KMS-11 (cell line): ENCODE results near the gene CLN5.

ENCODE experiments used
- H2AFZ ChIP-seq: fragments of 200-600 bp; sonication (generic); 2 replicates; pipeline ENCODE4 v1.6.1; 2016; ENCODE audit warnings: antibody characterized with exemption, mixed run types, low read depth
- H3K27ac ChIP-seq: fragments of 200-600 bp; sonication (generic); 2 replicates; pipeline ENCODE4 v1.6.1; 2016; ENCODE audit warnings: mild to moderate bottlenecking, mixed run types
- H3K27me3 ChIP-seq: fragments of 200-600 bp; sonication (generic); 2 replicates; pipeline ENCODE4 v1.6.1; 2017; ENCODE audit warnings: mild to moderate bottlenecking, low read depth, mixed run types, moderate library complexity; ENCODE audit not compliant: insufficient read depth
- H3K36me3 ChIP-seq: fragments of 200-600 bp; sonication (generic); 2 replicates; pipeline ENCODE4 v1.6.1; 2017; ENCODE audit warnings: mild to moderate bottlenecking, mixed run types; ENCODE audit not compliant: insufficient read depth
- H3K4me1 ChIP-seq: fragments of 200-600 bp; sonication (generic); 2 replicates; pipeline ENCODE4 v1.6.1; 2016; ENCODE audit warnings: mild to moderate bottlenecking, low read depth, mixed run types; ENCODE audit not compliant: poor library complexity, severe bottlenecking
- H3K4me2 ChIP-seq: fragments of 200-600 bp; sonication (generic); 2 replicates; pipeline ENCODE4 v1.7.0; 2016; ENCODE audit warnings: mild to moderate bottlenecking, mixed run types
- H3K4me3 ChIP-seq: fragments of 200-600 bp; sonication (generic); IDR thresholded peaks from 2 replicates; pipeline ENCODE4 v1.6.1; 2017; ENCODE audit warnings: low read depth, low read length, mixed read lengths; ENCODE audit not compliant: insufficient read depth
- H3K79me2 ChIP-seq: fragments of 200-600 bp; sonication (generic); 2 replicates; pipeline ENCODE4 v1.6.1; 2016; ENCODE audit warnings: low read depth, mixed run types; ENCODE audit not compliant: insufficient read depth
- H3K9ac ChIP-seq: fragments of 200-600 bp; sonication (generic); 2 replicates; pipeline ENCODE4 v1.6.1; 2016; ENCODE audit warnings: mild to moderate bottlenecking, mixed run types
- H4K20me1 ChIP-seq: fragments of 200-600 bp; sonication (generic); 2 replicates; pipeline ENCODE4 v1.6.1; 2016; ENCODE audit warnings: mild to moderate bottlenecking, mixed run types; ENCODE audit not compliant: insufficient read depth
- CTCF ChIP-seq: fragments of 200-600 bp; sonication (generic); conservative IDR thresholded peaks from 2 replicates; pipeline ENCODE4 v1.6.1; 2017; ENCODE audit warnings: low read depth, mild to moderate bottlenecking, antibody characterized with exemption, low read length, moderate library complexity, mixed read lengths

The CLN5 gene

GRCh38 chr13:76967031-76967430 lies 24.9 kb upstream of the CLN5 start:
- Histone ChIP-seq H2AFZ (no peak overlapping the region), H3K27me3 (no peaks in the 10 kb centered on the region), H3K4me1 (no peaks in the 10 kb centered on the region), H3K79me2 (no peaks in the 10 kb centered on the region), H3K27ac (no peak overlapping the region), H3K36me3 (no peaks in the 10 kb centered on the region), H3K4me3 (no peak overlapping the region), H4K20me1 (no peaks in the 10 kb centered on the region), H3K4me2 (no peak overlapping the region), H3K9ac (no peak overlapping the region)
- no peak for TF ChIP-seq CTCF

- Histone ChIP-seq H3K4me3 (no peak overlapping the region), H3K36me3 (no peaks in the 10 kb centered on the region), H2AFZ (no peak overlapping the region), H3K79me2 (no peaks in the 10 kb centered on the region), H3K27me3 (no peaks in the 10 kb centered on the region), H3K27ac (no peak overlapping the region), H4K20me1 (no peaks in the 10 kb centered on the region), H3K9ac (no peak overlapping the region), H3K4me2 (no peak overlapping the region), H3K4me1 (no peaks in the 10 kb centered on the region)
- TF ChIP-seq CTCF, result no peak
These were observed 23.8 kb upstream of the CLN5 start for GRCh38 chr13:76968041-76968440.

- Histone ChIP-seq H3K79me2 (no peaks in the 10 kb centered on the region), H3K27ac (no peak overlapping the region), H3K4me3 (no peak overlapping the region), H3K4me2 (no peak overlapping the region), H4K20me1 (no peaks in the 10 kb centered on the region), H3K4me1 (no peaks in the 10 kb centered on the region), H3K36me3 (no peaks in the 10 kb centered on the region), H2AFZ (no peak overlapping the region), H3K9ac (no peak overlapping the region), H3K27me3 (no peaks in the 10 kb centered on the region)
- TF ChIP-seq CTCF, result no peak
These were observed 22.2 kb upstream of the CLN5 start for GRCh38 chr13:76969488-76970365.

GRCh38 chr13:76971215-76971614 lies 20.7 kb upstream of the CLN5 start:
- H3K79me2 ChIP-seq, result no peaks in the 10 kb centered on the region

More at GRCh38 chr13:76971215-76971614, 20.7 kb upstream of the CLN5 start:
- Histone ChIP-seq H2AFZ (no peak overlapping the region), H3K4me1 (no peaks in the 10 kb centered on the region), H3K27ac (no peak overlapping the region), H3K4me3 (no peak overlapping the region), H3K9ac (no peak overlapping the region), H3K36me3 (no peaks in the 10 kb centered on the region), H3K27me3 (no peaks in the 10 kb centered on the region), H3K4me2 (no peak overlapping the region), H4K20me1 (no peaks in the 10 kb centered on the region)
- TF ChIP-seq CTCF, result no peak
